ENCODE results near the gene FUOM.
A peak's percentile ranks its signal among the peaks of the same experiment; 100 is the strongest.

The FUOM gene

GRCh38 chr10:133309100-133309719, 48.6 kb downstream of the FUOM start:
- DNase-seq (ENCODE audit: extremely low read depth, insufficient read length), result peak; percentile 90
- H3K4me3 ChIP-seq (replicated peaks; ENCODE audit: low read depth, low read length), result peak overlapping the region; percentile 74
- H3K36me3 ChIP-seq (ENCODE audit: control insufficient read depth, insufficient read depth, low read length), result peaks cover 12% of the 10 kb centered on the region
- TF ChIP-seq, protein P1, sequence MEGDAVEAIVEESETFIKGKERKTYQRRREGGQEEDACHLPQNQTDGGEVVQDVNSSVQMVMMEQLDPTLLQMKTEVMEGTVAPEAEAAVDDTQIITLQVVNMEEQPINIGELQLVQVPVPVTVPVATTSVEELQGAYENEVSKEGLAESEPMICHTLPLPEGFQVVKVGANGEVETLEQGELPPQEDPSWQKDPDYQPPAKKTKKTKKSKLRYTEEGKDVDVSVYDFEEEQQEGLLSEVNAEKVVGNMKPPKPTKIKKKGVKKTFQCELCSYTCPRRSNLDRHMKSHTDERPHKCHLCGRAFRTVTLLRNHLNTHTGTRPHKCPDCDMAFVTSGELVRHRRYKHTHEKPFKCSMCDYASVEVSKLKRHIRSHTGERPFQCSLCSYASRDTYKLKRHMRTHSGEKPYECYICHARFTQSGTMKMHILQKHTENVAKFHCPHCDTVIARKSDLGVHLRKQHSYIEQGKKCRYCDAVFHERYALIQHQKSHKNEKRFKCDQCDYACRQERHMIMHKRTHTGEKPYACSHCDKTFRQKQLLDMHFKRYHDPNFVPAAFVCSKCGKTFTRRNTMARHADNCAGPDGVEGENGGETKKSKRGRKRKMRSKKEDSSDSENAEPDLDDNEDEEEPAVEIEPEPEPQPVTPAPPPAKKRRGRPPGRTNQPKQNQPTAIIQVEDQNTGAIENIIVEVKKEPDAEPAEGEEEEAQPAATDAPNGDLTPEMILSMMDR (IDR thresholded peaks at IDR 0.05; ENCODE audit: insufficient read depth, low read length, poor library complexity, severe bottlenecking), result no peak
- H3K27me3 ChIP-seq (replicated peaks; ENCODE audit: control insufficient read depth, insufficient read depth, low read length), result no peaks in the 10 kb centered on the region

DNA sequence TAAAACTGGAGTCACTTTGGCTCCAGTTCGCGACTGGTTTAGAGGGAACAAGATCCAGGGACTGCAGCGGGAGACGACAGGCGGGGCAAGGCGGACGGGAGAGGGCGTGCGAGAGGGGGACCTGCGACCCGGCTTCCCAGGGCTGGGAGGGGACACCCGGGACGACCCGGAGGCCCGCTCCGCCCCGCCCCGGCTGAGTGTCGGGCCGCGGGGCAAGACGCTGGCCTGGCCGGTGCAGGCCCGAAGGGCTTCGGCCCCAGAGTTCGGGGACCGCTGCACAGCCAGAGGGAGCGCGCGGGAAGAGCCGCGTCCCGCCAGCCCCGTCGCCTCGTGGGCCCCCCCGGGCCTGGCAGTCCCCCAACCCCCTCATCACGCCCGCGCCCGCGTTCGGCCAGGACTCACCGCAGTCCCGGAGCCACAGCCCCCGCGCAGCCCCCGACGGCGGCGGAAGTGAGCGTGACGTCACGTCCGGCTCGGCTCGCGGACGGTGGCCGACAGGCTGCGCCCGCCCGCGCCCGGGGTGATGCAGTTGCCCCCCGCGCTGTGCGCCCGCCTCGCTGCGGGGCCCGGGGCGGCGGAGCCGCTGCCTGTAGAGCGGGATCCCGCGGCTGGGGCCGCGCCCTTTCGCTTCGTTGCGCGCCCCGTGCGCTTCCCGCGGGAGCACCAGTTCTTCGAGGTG, 49.3 kb downstream of the FUOM start, which contains the start of the genes TUBGCP2 and ZNF511:
TSS of gene TUBGCP2 (minus strand) at position 452 of the 679 bp plus-strand sequence. CDS start 5,931 bp downstream, outside the sequence.
TSS of gene ZNF511 (plus strand) at position 494 of the 679 bp plus-strand sequence. CDS start at position 524, 30 bp downstream.
- DNase-seq (ENCODE audit: extremely low read depth, insufficient read length), result peak; percentile 92
- H3K27me3 ChIP-seq (replicated peaks; ENCODE audit: control insufficient read depth, insufficient read depth, low read length), result no peaks in the 10 kb centered on the region
- H3K4me3 ChIP-seq (replicated peaks; ENCODE audit: low read depth, low read length), result peak within 1 kb of the TSS; percentile 74
- TF ChIP-seq, protein P1 (IDR thresholded peaks at IDR 0.05; ENCODE audit: insufficient read depth, low read length, poor library complexity, severe bottlenecking), result peak; percentile 21
- H3K36me3 ChIP-seq (ENCODE audit: control insufficient read depth, insufficient read depth, low read length), result peaks cover 12% of the 10 kb centered on the region

- TF ChIP-seq, protein P1 (IDR thresholded peaks at IDR 0.05; ENCODE audit: insufficient read depth, low read length, poor library complexity, severe bottlenecking), result peak; percentile 88
- H3K36me3 ChIP-seq (ENCODE audit: control insufficient read depth, insufficient read depth, low read length), result peaks cover 14% of the 10 kb centered on the region
- DNase-seq (ENCODE audit: extremely low read depth, insufficient read length), result peak; percentile 57
- peak overlapping the region; percentile 74 for H3K4me3 ChIP-seq (replicated peaks; ENCODE audit: low read depth, low read length)
- H3K27me3 ChIP-seq (replicated peaks; ENCODE audit: control insufficient read depth, insufficient read depth, low read length), result no peaks in the 10 kb centered on the region
Observed at GRCh38 chr10:133307776-133308420, 49.9 kb downstream of the FUOM start.

GRCh38 chr10:133306941-133307379, 50.9 kb downstream of the FUOM start:
- no peak overlapping the region for H3K4me3 ChIP-seq (replicated peaks; ENCODE audit: low read depth, low read length)
- peaks cover 14% of the 10 kb centered on the region for H3K36me3 ChIP-seq (ENCODE audit: control insufficient read depth, insufficient read depth, low read length)
- H3K27me3 ChIP-seq (replicated peaks; ENCODE audit: control insufficient read depth, insufficient read depth, low read length), result no peaks in the 10 kb centered on the region
- no peak for DNase-seq (ENCODE audit: extremely low read depth, insufficient read length)
- TF ChIP-seq, protein P1 (IDR thresholded peaks at IDR 0.05; ENCODE audit: insufficient read depth, low read length, poor library complexity, severe bottlenecking), result no peak

DNA sequence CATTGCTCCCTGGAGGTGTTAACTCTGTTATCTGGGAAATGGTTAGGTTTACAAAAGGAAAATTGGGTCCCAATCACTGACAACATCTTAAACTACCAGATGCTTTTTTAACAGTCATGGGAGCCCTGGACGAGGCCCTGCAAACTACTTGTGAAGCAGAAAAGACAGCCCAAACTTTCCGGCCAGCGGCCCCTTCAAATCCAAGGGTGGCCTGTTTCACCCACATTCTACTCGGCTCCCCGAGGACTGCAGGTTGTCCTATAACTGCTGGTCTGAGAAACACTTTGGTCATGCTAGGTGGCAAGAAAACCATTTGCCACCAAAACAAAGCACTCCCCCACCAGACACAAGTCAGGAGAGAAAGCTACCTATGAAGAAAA, 51.7 kb downstream of the FUOM start:
- no peak for DNase-seq (ENCODE audit: extremely low read depth, insufficient read length)
- TF ChIP-seq, protein P1 (IDR thresholded peaks at IDR 0.05; ENCODE audit: insufficient read depth, low read length, poor library complexity, severe bottlenecking), result no peak
- Histone ChIP-seq H3K36me3 (ENCODE audit: control insufficient read depth, insufficient read depth, low read length) (peaks cover 14% of the 10 kb centered on the region), H3K27me3 (replicated peaks; ENCODE audit: control insufficient read depth, insufficient read depth, low read length) (no peaks in the 10 kb centered on the region), H3K4me3 (replicated peaks; ENCODE audit: low read depth, low read length) (no peak overlapping the region)

Measured in GM06990 (cell line).